HUES48 (cell line): ENCODE measurements around the gene ARHGAP31.
"Not testable (repeated sequence)": the region's sequence is repeated elsewhere in the genome, so short reads cannot be mapped to it uniquely, and the experiment has no call there.

Experiments used
- H3K27ac ChIP-seq: one replicate; pipeline ENCODE4 v1.7.0; 2013; ENCODE audit warnings: low read depth, low read length, inconsistent platforms
- H3K27me3 ChIP-seq: 2 replicates; pipeline ENCODE4 v1.6.1; 2013; ENCODE audit warnings: mild to moderate bottlenecking, low read length; ENCODE audit not compliant: control insufficient read depth, insufficient read depth
- H3K36me3 ChIP-seq: 2 replicates; pipeline ENCODE4 v1.6.1; 2013; ENCODE audit warnings: low read length; ENCODE audit not compliant: control insufficient read depth, insufficient read depth
- H3K4me1 ChIP-seq: 2 replicates; pipeline ENCODE4 v1.6.1; 2013; ENCODE audit warnings: mild to moderate bottlenecking, low read length; ENCODE audit not compliant: control insufficient read depth, insufficient read depth
- H3K4me3 ChIP-seq: 2 replicates; pipeline ENCODE4 v1.5.1; 2013; ENCODE audit warnings: mild to moderate bottlenecking, low read depth, low read length
- H3K9ac ChIP-seq: 2 replicates; pipeline ENCODE4 v1.6.1; 2013; ENCODE audit warnings: mild to moderate bottlenecking, low read depth, low read length, moderate library complexity
- H3K9me3 ChIP-seq: 2 replicates; pipeline ENCODE4 v1.6.1; 2013; ENCODE audit warnings: low read length; ENCODE audit not compliant: control insufficient read depth, insufficient read depth

The ARHGAP31 gene

DNA sequence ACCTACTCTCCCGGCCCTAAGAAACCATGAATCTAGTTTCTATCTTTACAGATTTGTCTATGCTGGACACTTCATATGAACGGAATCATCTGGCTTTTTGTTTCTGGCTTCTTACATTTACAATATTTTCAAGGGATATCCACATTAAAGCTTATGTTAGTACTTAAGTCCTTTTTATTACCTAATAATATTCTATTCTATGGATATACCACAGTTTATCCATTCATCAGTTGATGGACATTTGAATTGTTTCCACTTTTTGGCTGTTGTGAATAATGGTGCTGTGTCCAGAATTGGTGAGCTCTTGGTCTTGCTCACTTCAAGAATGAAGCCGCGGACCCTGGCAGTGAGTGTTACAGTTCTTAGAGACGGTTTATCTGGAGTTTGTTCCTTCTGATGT lies 42.6 kb downstream of the ARHGAP31 start:
- Histone ChIP-seq H3K27me3 (no peaks in the 10 kb centered on the region), H3K4me3 (no peak overlapping the region), H3K27ac (no peak overlapping the region)

DNA sequence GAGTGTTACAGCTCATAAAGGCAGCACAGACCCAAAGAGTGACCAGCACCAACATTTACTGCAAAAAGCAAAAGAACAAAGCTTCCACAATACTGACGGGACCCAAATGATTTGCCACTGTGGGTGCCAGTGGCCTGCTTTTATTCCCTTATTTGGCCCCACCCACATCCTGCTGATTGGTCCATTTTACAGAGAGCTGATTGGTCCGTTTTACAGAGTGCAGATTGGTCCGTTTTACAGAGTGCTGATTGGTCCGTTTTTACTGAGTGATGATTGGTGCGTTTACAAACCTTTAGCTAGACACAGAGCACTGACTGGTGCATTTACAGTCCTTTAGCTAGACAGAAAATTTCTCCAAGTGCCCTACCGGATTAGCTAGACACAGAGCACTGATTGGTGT lies 43.2 kb downstream of the ARHGAP31 start:
- not testable (repeated sequence) for H3K27ac ChIP-seq, H3K9ac ChIP-seq, H3K9me3 ChIP-seq, H3K4me1 ChIP-seq, H3K36me3 ChIP-seq, H3K4me3 ChIP-seq, H3K27me3 ChIP-seq

More for the DNA sequence above, 42.6 kb downstream of the ARHGAP31 start:
- Histone ChIP-seq H3K4me1 (no peaks in the 10 kb centered on the region), H3K36me3 (no peaks in the 10 kb centered on the region), H3K9me3 (no peaks in the 10 kb centered on the region), H3K9ac (no peak overlapping the region)

DNA sequence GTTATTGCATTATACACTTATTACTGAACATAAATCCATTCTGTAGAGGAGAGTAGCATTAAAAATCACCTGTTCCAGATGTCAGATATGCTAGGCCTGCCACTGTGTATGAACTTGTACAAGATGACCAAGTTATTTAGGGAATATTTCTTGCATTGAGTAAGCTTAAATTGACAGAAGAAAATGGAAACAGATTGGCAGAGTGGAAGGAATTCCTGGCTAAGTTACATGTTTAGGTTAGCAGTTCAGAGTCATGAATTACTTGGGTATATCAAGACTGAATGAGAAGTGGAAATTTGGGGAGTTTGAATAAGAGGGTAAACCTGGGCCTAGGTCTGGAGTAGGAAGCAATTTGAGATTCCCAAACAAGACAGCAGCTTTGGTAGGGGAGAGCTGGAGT lies 44.6 kb downstream of the ARHGAP31 start:
- Histone ChIP-seq H3K4me1 (no peaks in the 10 kb centered on the region), H3K9me3 (no peaks in the 10 kb centered on the region), H3K9ac (no peak overlapping the region), H3K36me3 (no peaks in the 10 kb centered on the region), H3K27ac (no peak overlapping the region), H3K27me3 (no peaks in the 10 kb centered on the region), H3K4me3 (no peak overlapping the region)

DNA sequence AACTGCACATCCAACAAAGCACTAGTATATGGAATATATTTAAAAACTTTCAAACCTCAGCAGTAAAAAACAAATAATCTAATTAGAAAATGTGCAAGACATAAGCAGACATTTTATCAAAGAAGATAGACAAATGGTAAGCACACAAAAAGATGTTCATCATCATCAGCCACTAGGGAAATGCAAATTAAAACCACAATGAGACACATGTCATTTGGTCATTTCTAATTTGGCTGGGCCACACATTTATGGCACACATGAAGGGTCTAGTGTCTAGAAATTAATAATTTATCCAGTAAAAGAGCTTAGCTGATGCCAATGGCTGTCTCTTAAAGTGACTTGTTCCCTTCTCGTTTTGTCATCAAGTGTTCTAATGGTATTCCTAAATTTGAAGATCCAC lies 45.8 kb downstream of the ARHGAP31 start:
- Histone ChIP-seq H3K27ac (no peak overlapping the region), H3K27me3 (no peaks in the 10 kb centered on the region), H3K9me3 (no peaks in the 10 kb centered on the region), H3K9ac (no peak overlapping the region), H3K4me3 (no peak overlapping the region), H3K36me3 (no peaks in the 10 kb centered on the region), H3K4me1 (no peaks in the 10 kb centered on the region)

DNA sequence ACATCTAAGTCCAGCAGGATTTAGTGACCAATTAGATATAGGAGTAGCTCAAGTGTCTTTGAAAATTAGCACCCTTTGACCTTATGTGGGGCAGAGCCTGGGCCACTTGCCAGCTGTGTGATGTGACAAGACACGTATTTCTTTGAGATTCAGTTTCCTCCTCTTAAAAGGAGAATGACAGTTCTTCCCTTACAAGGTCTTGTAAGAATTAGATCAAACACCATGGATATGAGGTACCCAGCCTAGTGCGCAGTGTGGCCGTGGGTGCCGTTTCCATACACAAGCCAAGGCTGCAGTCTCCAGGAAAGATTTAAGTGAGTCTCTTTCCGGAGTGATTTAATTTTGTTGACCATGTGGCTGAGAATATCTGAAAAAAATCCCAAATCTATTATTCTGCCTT lies 46.3 kb downstream of the ARHGAP31 start:
- Histone ChIP-seq H3K4me1 (no peaks in the 10 kb centered on the region), H3K27me3 (no peaks in the 10 kb centered on the region), H3K27ac (no peak overlapping the region), H3K9me3 (no peaks in the 10 kb centered on the region), H3K4me3 (no peak overlapping the region), H3K36me3 (no peaks in the 10 kb centered on the region), H3K9ac (no peak overlapping the region)

DNA sequence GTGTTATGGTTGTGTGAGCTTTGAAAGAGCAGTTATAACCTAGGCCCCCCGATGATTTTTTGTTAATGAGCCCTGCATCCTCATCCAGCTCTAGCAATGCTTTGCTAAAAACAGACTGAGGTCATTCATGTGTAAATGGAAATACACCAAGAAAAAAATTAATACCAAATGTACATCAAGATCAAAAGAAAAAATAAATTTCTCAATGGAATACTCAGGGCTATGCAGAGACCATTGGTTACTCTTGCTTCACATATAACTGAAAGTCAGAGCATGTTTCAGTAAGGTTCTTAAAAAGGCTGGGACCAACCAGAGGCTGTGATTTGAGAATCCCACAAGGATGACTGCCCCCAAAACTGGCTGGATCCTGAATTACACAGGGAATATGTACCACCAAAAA lies 48.0 kb downstream of the ARHGAP31 start:
- no peaks in the 10 kb centered on the region for H3K9me3 ChIP-seq
- no peaks in the 10 kb centered on the region for H3K27me3 ChIP-seq
- H3K36me3 ChIP-seq: no peaks in the 10 kb centered on the region
- no peak overlapping the region for H3K27ac ChIP-seq
- peaks cover 11% of the 10 kb centered on the region; the same call in 1 of the 2 replicates for H3K4me1 ChIP-seq
- H3K4me3 ChIP-seq: no peak overlapping the region
- H3K9ac ChIP-seq: no peak overlapping the region

DNA sequence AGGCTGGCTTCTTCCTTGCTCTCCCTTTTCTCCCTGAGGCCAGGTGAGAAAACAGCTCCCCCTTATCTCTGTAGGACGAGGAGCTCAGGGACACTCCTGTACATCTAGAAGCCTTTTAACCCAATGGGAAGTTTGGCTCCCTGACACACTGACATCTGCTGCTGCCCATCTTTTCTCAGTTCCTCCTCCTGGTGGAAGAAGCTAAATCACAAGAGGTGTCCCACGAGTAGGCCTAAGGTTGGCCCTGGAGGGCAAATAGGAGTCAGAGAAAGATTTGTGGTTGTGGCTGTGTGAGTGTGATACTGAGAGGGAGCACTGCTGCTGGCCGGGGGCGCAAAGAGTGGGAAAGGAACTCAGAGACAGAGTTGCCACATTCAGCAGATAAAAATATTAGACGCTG lies 49.5 kb downstream of the ARHGAP31 start:
- no peak overlapping the region for H3K27ac ChIP-seq
- H3K36me3 ChIP-seq: no peaks in the 10 kb centered on the region
- peaks cover 4% of the 10 kb centered on the region; the same call in 1 of the 2 replicates for H3K27me3 ChIP-seq
- no peaks in the 10 kb centered on the region for H3K9me3 ChIP-seq
- H3K4me3 ChIP-seq: no peak overlapping the region
- no peak overlapping the region for H3K9ac ChIP-seq
- peaks cover 17% of the 10 kb centered on the region for H3K4me1 ChIP-seq

DNA sequence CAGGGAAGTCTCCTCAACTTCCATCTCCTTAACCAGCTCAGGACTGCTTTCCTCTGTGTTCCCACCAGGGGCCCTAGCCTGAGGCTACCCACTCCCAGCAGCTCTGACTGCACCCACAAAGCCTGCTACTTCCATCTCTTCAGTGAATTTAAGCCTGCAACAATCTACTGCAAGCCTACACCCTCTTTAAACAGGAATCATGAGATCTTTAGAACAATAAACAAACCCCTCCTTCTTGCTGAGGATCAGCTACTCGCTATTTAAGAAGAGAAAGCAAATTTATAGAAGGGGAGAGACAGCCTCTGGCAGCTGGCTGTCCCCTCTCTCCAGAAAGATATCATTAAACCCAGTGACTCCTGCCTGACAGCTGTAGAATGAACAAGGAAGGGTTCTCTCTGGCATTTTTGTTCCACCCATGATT lies 51.9 kb downstream of the ARHGAP31 start:
- Histone ChIP-seq H3K9me3 (no peaks in the 10 kb centered on the region), H3K27ac (no peak overlapping the region), H3K9ac (no peak overlapping the region)

DNA sequence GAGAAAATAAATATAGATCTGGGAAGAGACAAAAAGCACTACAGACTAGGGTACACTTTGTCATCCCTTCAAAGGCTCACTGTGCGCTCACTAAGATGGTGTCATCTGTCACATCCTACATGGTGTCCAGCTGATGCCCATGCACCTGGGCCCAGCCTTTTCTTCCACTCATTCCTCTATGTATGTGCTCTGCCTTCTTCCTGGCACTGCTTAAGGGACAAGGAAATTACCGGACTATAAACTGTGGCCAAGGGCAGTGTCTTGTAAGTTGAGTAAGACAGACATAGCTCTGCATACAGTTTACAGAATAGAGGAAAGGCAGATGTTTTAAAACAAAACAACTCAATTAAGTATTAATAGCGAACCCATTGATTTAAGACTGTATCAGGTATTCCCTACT lies 52.9 kb downstream of the ARHGAP31 start:
- no peak overlapping the region for H3K27ac ChIP-seq
- peaks cover 49% of the 10 kb centered on the region for H3K4me1 ChIP-seq
- H3K9me3 ChIP-seq: no peaks in the 10 kb centered on the region
- H3K4me3 ChIP-seq: no peak overlapping the region
- no peak overlapping the region for H3K9ac ChIP-seq
- H3K36me3 ChIP-seq: no peaks in the 10 kb centered on the region
- peaks cover 4% of the 10 kb centered on the region; the same call in 1 of the 2 replicates for H3K27me3 ChIP-seq

More for the DNA sequence above, 51.9 kb downstream of the ARHGAP31 start:
- H3K4me1 ChIP-seq: peaks cover 39% of the 10 kb centered on the region
- H3K4me3 ChIP-seq: no peak overlapping the region
- H3K27me3 ChIP-seq: peaks cover 4% of the 10 kb centered on the region; the same call in 1 of the 2 replicates
- no peaks in the 10 kb centered on the region for H3K36me3 ChIP-seq

DNA sequence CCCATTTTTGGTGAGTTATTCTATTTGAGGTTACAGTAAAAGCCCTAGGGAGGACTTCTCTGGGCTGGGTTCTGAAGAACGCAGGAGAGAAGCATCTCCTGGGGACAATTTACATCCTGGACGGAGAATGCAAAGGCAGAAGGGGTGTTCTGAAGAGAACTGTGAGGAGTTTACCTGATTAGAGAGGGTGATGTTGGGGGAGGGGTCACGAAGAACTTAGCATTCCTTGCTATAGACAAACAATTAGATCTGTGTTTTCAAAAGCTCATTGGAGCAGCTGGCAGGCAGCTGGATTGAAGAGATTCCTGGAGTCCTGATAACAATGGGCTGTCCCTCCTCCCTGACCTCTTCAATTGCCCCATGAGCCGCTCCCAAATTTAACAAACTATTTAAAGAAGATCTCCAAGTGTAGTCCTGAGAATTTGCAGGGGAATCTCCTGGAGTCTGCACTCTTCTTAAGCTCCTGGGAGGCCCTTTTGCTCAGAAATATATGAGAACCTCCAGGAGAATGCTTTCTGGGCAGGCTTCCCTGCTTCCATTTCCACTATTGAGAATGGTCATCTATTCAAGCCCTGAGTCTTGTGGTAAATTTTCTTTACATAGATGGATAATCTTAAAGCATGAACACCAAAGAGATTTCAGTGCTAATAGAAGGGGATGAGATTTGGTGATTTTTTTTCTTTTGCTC lies 55.3 kb downstream of the ARHGAP31 start:
- H3K4me3 ChIP-seq: peak overlapping the region; percentile 40
- H3K4me1 ChIP-seq: peaks cover 62% of the 10 kb centered on the region
- H3K27ac ChIP-seq: peak overlapping the region; percentile 99
- H3K27me3 ChIP-seq: peaks cover 4% of the 10 kb centered on the region; the same call in 1 of the 2 replicates
- H3K36me3 ChIP-seq: no peaks in the 10 kb centered on the region
- H3K9ac ChIP-seq: peak overlapping the region; percentile 60
- H3K9me3 ChIP-seq: no peaks in the 10 kb centered on the region

DNA sequence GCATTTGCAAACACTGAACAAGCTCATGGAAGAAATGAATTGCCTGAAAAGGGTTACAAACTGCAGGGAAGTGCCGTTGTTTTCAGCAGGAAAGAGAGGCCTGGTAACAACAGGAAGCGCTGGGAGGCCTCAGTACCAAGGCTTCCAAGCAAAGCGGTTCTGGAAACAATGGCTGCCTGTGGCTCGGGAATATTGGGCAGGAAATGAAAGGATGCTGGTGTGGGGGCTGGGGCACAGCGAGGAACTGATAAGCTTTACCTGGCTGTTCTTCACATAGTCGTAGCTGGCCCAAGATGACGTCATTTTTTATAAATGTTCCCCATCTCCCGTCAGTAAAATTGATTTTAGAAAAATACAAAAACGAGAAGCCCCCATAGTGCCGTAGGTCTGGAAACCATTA lies 55.9 kb downstream of the ARHGAP31 start:
- peaks cover 4% of the 10 kb centered on the region; the same call in 1 of the 2 replicates for H3K27me3 ChIP-seq

More for the DNA sequence above, 55.9 kb downstream of the ARHGAP31 start:
- H3K9me3 ChIP-seq: no peaks in the 10 kb centered on the region
- peak overlapping the region; percentile 60 for H3K9ac ChIP-seq
- H3K4me1 ChIP-seq: peaks cover 62% of the 10 kb centered on the region
- H3K4me3 ChIP-seq: peak overlapping the region; percentile 40
- peak overlapping the region; percentile 99 for H3K27ac ChIP-seq
- H3K36me3 ChIP-seq: no peaks in the 10 kb centered on the region
